Right lobe of liver (tissue), 6 donors: Measurements from ENCODE around the gene EXOC4. TPM values are rescaled to one million over a fixed set of nuclear protein-coding genes. Genes with fewer than 3 reads are reported as not detected.
A peak's percentile ranks its signal among the peaks of the same experiment; 100 is the strongest.

Experiments
- ATAC-seq, 4 donors: fragments of 200-7000 bp; cut with Tn5 transposase; one replicate each; pipeline ENCODE4 v1.9.1; 2020; ENCODE audit warnings: mild to moderate bottlenecking in 4 of 4, moderate library complexity in 4 of 4
- DNase-seq, 3 donors: peaks; one replicate each; pipeline ENCODE4 v3.0.0-alpha.2; 2020
- H3K27ac ChIP-seq, 3 donors: fragments of 200-600 bp; one replicate each; pipeline ENCODE4 v1.8.0; 2022
- H3K27me3 ChIP-seq, 2 donors: fragments of 200-600 bp; one replicate each; pipeline ENCODE4 v1.8.0; 2022
- H3K36me3 ChIP-seq, 4 donors: fragments of 200-600 bp; sonication (generic) in 1 of 4; one replicate each; pipeline versions ENCODE4 v1.5.1 to v1.8.0; 2017 to 2022; ENCODE audit warnings: control low read depth in 1 of 4
- H3K4me1 ChIP-seq, 4 donors: fragments of 200-600 bp; sonication (generic) in 1 of 4; one replicate each; pipeline versions ENCODE4 v1.5.1 to v1.8.0; 2017 to 2022; ENCODE audit warnings: control low read depth in 1 of 4
- H3K4me3 ChIP-seq, 3 donors: fragments of 200-600 bp; one replicate each; pipeline ENCODE4 v1.8.0; 2022
- H3K9me3 ChIP-seq, 4 donors: fragments of 200-600 bp; sonication (generic) in 1 of 4; one replicate each; pipeline versions ENCODE4 v1.5.1 to v1.8.0; 2017 to 2022; ENCODE audit warnings: control low read depth in 1 of 4
- CTCF ChIP-seq, 4 donors: fragments of 200-600 bp in 3 of 4; fragments of 450-650 bp in 1 of 4; IDR thresholded peaks; one replicate each; pipeline versions ENCODE4 v1.5.1 to v1.8.0; 2016 to 2022; ENCODE audit warnings: antibody characterized with exemption in 4 of 4, mild to moderate bottlenecking in 2 of 4
- POLR2A ChIP-seq: fragments of 450-650 bp; IDR thresholded peaks from one replicate; pipeline ENCODE4 v1.6.1; 2017; ENCODE audit warnings: antibody characterized with exemption, mild to moderate bottlenecking
- WGBS: methylation state at CpG from one replicate; pipeline ENCODE4 v1.1.6; 2018; ENCODE audit warnings: low coverage, low lambda C conversion rate; ENCODE audit not compliant: insufficient coverage; ENCODE audit errors: missing lambda C conversion rate; 5-methylcytosine and 5-hydroxymethylcytosine counted together
- intact Hi-C, 2 donors: fragments of 100-400 bp; cut with DNase I; formaldehyde crosslinking; loops; one replicate each; pipeline versions ENCODE4 v1.11.2 to v1.14.1; 2022
- total RNA-seq, 6 experiments: library from RNA; depleted of rRNA in 2 of 6; stranded (reverse); fragments of >200 nt in 2 of 6; fragmentation: NEBNext Ultra II Directional in 3 of 6; extraction: Animal tissue kit (Norgen Biotek cat#: 25700) in 3 of 6; gene quantifications; one replicate each; pipeline versions ENCODE4 v1.1.0 to v1.2.4, GENCODE V29; 2016 to 2023
- donor health status: DM: no; HTN: yes; CAD: no.
- donor health status: DM: no; HTN: no; CAD: no.
- donor health status: DM: no; HTN: no; CAD: no.
- donor health status: DM: no; HTN: yes; CAD: no.
- donor health status: DM: no; HTN: yes; CAD: no.

Gene EXOC4
- total RNA-seq, 6 experiments from 2014 or later, result 23.7 to 33.5 (median 30.0) TPM

DNA sequence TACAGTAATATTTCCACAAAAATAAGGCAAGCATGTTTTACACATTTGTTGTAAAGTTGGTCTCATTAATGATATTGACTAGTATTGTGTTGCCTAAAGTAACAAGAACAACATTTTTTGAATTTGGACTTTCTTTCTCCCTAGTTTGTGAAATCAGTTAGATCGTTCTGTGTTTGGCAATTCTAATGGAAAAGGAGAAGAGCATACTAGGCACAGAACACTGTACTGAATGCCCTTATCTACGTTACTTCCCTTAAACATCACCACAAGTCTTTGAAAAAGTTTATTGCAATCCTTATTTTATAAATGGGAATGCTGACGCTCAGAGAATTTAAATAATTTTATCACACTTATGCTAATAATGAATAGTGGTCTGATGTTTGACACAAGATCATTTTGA lies 372.2 kb downstream of the EXOC4 start:
- Histone ChIP-seq H3K36me3 (no peaks in the 10 kb centered on the region), H3K9me3 (no peaks in the 10 kb centered on the region), H3K4me3 (no peak overlapping the region), H3K27ac (no peak overlapping the region), H3K4me1 (no peaks in the 10 kb centered on the region), H3K27me3 (no peaks in the 10 kb centered on the region)
- no peak for ATAC-seq
- WGBS, result 72% methylated on average over 3 of the region's 3 CpGs
- intact Hi-C loops, result no loop called here
- no peak for DNase-seq
- TF ChIP-seq CTCF (IDR thresholded peaks at IDR 0.05) (no peak), POLR2A (no peak)

DNA sequence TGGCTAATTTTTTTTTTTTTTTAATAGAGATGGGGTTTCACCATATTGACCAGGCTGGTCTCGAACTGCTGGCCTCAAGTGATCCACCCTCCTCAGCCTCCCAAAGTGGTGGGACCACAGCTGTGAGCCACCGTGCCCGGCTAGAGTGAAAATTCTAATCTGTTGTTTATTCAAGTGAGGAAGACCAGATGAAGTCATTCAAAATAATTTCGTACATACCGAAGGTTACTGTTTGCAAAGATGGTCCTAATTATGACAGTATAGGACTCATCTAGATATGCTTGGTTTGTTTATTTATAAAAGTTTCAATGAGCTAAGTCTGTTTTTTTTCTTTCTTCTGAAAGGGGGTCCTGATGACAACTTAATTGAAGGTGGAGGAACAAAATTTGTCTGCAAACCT lies 376.8 kb downstream of the EXOC4 start:
- DNase-seq (no peak), ATAC-seq (no peak)
- intact Hi-C loops, result no loop called here
- Histone ChIP-seq H3K27me3 (no peaks in the 10 kb centered on the region), H3K36me3 (no peaks in the 10 kb centered on the region), H3K4me1 (no peaks in the 10 kb centered on the region), H3K9me3 (no peaks in the 10 kb centered on the region), H3K27ac (no peak overlapping the region), H3K4me3 (no peak overlapping the region)
- TF ChIP-seq POLR2A (no peak), CTCF (IDR thresholded peaks at IDR 0.05) (no peak)
- WGBS, result 73% methylated on average over 5 of the region's 5 CpGs

DNA sequence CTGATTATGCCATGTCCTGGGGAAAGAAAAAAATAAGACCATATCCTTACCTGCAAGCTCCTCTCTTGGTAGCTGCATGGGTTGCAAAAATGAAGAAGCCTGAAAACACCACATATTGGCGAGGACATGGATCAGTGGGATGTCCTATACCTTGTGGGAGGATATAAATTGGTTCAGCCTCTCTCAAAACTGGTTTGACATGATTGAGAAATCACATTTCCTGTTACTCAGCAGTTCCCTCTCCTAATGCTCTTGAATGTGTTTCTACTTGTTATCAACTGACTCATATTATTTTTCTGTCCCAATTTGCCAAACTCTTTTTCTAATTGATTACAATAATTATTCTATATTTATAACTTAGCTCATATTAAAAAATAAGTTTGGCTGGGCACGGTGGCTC lies 380.2 kb downstream of the EXOC4 start:
- ATAC-seq, result peak in 3 of 4 donors; percentile 20 to 67 (median 52)

DNA sequence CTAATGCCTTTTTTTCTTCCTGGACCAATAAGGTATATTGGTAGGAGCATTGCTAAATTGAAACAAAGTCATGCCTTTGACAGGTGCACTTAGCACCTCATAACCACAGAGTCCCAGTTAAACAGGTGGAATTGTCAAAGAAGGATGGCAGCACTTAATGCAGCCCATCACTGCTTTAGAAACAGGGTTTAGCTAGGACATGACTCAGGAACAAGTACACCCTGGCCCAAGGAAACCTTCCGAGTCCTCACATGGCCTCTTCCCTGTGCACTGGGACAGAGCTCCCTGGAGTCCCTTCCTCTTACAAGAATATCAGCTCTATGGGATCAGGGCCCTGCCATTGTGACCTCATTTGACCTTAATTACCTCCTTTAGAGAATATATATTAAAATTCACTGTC lies 382.7 kb downstream of the EXOC4 start:
- no peaks in the 10 kb centered on the region for H3K27me3 ChIP-seq
- no peak for TF ChIP-seq CTCF (IDR thresholded peaks at IDR 0.05)
- TF ChIP-seq POLR2A, result no peak
- ATAC-seq, result no peak
- H3K4me3 ChIP-seq, result no peak overlapping the region
- no peak overlapping the region for H3K27ac ChIP-seq
- no peaks in the 10 kb centered on the region for H3K4me1 ChIP-seq
- DNase-seq, result no peak
- 100% methylated on average over 1 of the region's 1 CpG for WGBS
- no peaks in the 10 kb centered on the region for H3K9me3 ChIP-seq
- intact Hi-C loops, result no loop called here
- no peaks in the 10 kb centered on the region for H3K36me3 ChIP-seq

More for the DNA sequence above, 380.2 kb downstream of the EXOC4 start:
- Histone ChIP-seq H3K9me3 (no peaks in the 10 kb centered on the region), H3K4me3 (no peak overlapping the region), H3K27me3 (no peaks in the 10 kb centered on the region), H3K27ac (no peak overlapping the region), H3K4me1 (no peaks in the 10 kb centered on the region), H3K36me3 (no peaks in the 10 kb centered on the region)
- no peak for TF ChIP-seq POLR2A
- TF ChIP-seq CTCF (IDR thresholded peaks at IDR 0.05), result no peak
- DNase-seq, result no peak
- intact Hi-C loops, result no loop called here
- WGBS, result 30% methylated on average over 2 of the region's 2 CpGs

DNA sequence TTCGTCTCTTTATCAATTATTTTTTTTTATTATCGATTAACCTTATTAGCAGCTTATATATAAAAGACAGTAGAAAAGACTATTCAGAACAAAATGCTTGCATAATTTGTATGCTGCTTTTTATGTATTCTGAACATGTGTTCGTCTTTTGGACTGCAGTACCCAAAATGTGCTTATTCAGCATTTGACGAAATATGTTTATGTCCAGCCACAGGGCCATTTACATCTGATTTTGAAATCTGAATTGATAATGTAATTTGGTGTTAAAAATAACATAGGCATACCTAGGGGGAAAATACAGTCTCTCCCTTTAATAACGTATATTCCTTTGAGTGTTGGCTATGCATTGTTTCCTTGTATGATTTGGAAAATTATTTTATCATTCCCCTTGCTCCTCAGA lies 386.0 kb downstream of the EXOC4 start:
- Histone ChIP-seq H3K27ac (no peak overlapping the region), H3K27me3 (no peaks in the 10 kb centered on the region), H3K9me3 (no peaks in the 10 kb centered on the region), H3K36me3 (no peaks in the 10 kb centered on the region), H3K4me3 (no peak overlapping the region), H3K4me1 (no peaks in the 10 kb centered on the region)
- WGBS, result 96% methylated on average over 5 of the region's 5 CpGs
- ATAC-seq (no peak), DNase-seq (no peak)
- intact Hi-C loops, result no loop called here
- TF ChIP-seq POLR2A, result no peak
- no peak for TF ChIP-seq CTCF (IDR thresholded peaks at IDR 0.05)
